HEK293T (cell line): Measurements from ENCODE around the gene SLC30A5.
"Not testable (repeated sequence)": the region's sequence is repeated elsewhere in the genome, so short reads cannot be mapped to it uniquely, and the experiment has no call there.

Experiments used
- CTCF ChIA-PET: fragments of 350-600 bp; formaldehyde crosslinking; extraction: SDS; loops from one replicate; lab custom pipeline; 2021; ENCODE audit warnings: antibody characterized with exemption, inconsistent platforms; lab: Yijun Ruan, JAX
- POLR2A ChIA-PET: fragments of 350-600 bp; formaldehyde crosslinking; extraction: SDS; loops from one replicate; lab custom pipeline; 2020; ENCODE audit warnings: antibody characterized with exemption, inconsistent platforms; lab: Yijun Ruan, JAX
- DNase-seq: peaks from one replicate; pipeline ENCODE4 v3.0.0; 2012; ENCODE audit warnings: mixed read lengths; ENCODE audit errors: extremely low spot score
- ARNT ChIP-seq: fragments of 450-650 bp; IDR thresholded peaks from 2 replicates; pipeline ENCODE4 v1.6.1; 2017; ENCODE audit warnings: mild to moderate bottlenecking
- BHLHE40 ChIP-seq: fragments of 450-650 bp; IDR thresholded peaks from 2 replicates; pipeline ENCODE4 v1.6.1; 2016; ENCODE audit warnings: mild to moderate bottlenecking, moderate library complexity, borderline replicate concordance
- CTBP1 ChIP-seq: fragments of 450-650 bp; IDR thresholded peaks from 2 replicates; pipeline ENCODE4 v1.6.1; 2016; ENCODE audit warnings: borderline replicate concordance
- ELF4 ChIP-seq: fragments of 450-650 bp; IDR thresholded peaks from 2 replicates; pipeline ENCODE4 v1.6.1; 2017; ENCODE audit warnings: antibody characterized with exemption
- FOXA1 ChIP-seq: fragments of 450-650 bp; IDR thresholded peaks from 2 replicates; pipeline ENCODE4 v1.6.1; 2016; ENCODE audit warnings: mild to moderate bottlenecking
- FOXK2 ChIP-seq: fragments of 450-650 bp; IDR thresholded peaks from 2 replicates; pipeline ENCODE4 v1.6.1; 2016; ENCODE audit warnings: mild to moderate bottlenecking
- FOXM1 ChIP-seq: fragments of 450-650 bp; IDR thresholded peaks from 2 replicates; pipeline ENCODE4 v1.6.1; 2017; ENCODE audit warnings: mild to moderate bottlenecking, borderline replicate concordance
- HDGF ChIP-seq: fragments of 450-650 bp; IDR thresholded peaks from 2 replicates; pipeline ENCODE4 v1.6.1; 2017; ENCODE audit warnings: antibody characterized with exemption, borderline replicate concordance
- L3MBTL2 ChIP-seq: fragments of 450-650 bp; conservative IDR thresholded peaks from 2 replicates; pipeline ENCODE4 v1.6.1; 2016; ENCODE audit warnings: mild to moderate bottlenecking
- LEF1 ChIP-seq: fragments of 450-650 bp; IDR thresholded peaks from 2 replicates; pipeline ENCODE4 v1.6.1; 2017; ENCODE audit warnings: mild to moderate bottlenecking, borderline replicate concordance
- NFRKB ChIP-seq: fragments of 450-650 bp; IDR thresholded peaks from 2 replicates; pipeline ENCODE4 v1.6.1; 2016; ENCODE audit warnings: mild to moderate bottlenecking, moderate library complexity
- PKNOX1 ChIP-seq: fragments of 450-650 bp; IDR thresholded peaks from 2 replicates; pipeline ENCODE4 v1.6.1; 2016
- SP1 ChIP-seq: fragments of 450-650 bp; IDR thresholded peaks from 2 replicates; pipeline ENCODE4 v1.6.1; 2017
- SUZ12 ChIP-seq: fragments of 450-650 bp; IDR thresholded peaks from 2 replicates; pipeline ENCODE4 v1.6.1; 2016; ENCODE audit warnings: mild to moderate bottlenecking
- TARDBP ChIP-seq: fragments of 450-650 bp; IDR thresholded peaks from 2 replicates; pipeline ENCODE4 v1.6.1; 2016
- ZNF384 ChIP-seq: fragments of 450-650 bp; IDR thresholded peaks from 2 replicates; pipeline ENCODE4 v1.6.1; 2016

SLC30A5 gene

DNA sequence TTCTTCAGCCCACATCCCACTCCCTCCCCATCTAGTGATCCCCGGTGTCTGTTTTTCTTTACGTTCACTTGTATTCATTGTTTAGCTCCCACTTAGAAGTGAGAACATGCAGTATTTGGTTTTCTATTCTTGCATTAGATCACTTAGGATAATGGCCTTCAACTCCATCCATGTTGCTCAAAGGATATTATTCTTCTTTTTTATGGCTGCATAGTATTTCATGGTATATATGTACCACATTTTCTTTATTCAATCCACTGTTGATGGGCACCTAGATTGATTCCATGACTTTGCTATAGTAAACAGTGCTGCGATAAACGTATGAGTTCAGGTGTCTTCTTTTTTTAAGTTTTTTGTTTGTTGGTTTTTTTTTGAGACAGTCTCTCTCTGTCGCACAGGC, 44.0 kb downstream of the SLC30A5 start:
- ChIA-PET POLR2A (no interaction called here), CTCF (no interaction called here)

GRCh38 chr5:69138766-69139165, 45.0 kb downstream of the SLC30A5 start:
- ChIA-PET POLR2A (no interaction called here), CTCF (no interaction called here)
- DNase-seq, result no peak
- TF ChIP-seq L3MBTL2 (no peak), ZNF384 (no peak), ELF4 (no peak), FOXM1 (no peak), BHLHE40 (no peak), FOXA1 (no peak), FOXK2 (no peak), LEF1 (no peak)

More for the DNA sequence above, 44.0 kb downstream of the SLC30A5 start:
- no peak for DNase-seq
- TF ChIP-seq SUZ12 (no peak), FOXM1 (no peak), LEF1 (no peak), SP1 (no peak), ARNT (no peak), CTBP1 (no peak), FOXK2 (no peak), PKNOX1 (no peak), FOXA1 (no peak), ELF4 (no peak), L3MBTL2 (no peak), HDGF (no peak)

DNA sequence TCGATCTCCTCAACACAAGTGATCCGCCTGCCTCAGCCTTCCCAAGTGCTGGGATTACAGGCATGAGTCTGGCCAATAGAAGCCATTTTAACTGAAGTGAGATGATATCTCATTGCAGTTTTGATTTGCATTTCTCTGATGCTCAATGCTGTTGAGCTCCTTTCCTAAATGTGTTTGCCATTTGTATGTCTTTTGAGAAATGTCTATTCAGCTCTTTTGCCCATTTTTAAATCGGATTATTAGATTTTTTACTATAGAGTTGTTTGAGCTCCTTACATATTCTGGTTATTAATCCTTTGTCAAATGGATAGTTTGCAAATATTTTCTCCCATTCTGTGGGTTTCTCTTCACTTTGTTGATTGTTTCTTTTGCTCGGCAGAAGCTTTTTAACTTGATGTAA, 46.4 kb downstream of the SLC30A5 start:
- CTCF ChIA-PET, result interaction anchor here (0.6 kb wide), 1 partner anchor 18 kb away, joined by 4 read pairs; no protein-coding TSS in a partner anchor
- POLR2A ChIA-PET, DNase-seq: not testable (repeated sequence)

- CTCF ChIA-PET, result no interaction called here
Observed at GRCh38 chr5:69140827-69141226, 47.0 kb downstream of the SLC30A5 start.

DNA sequence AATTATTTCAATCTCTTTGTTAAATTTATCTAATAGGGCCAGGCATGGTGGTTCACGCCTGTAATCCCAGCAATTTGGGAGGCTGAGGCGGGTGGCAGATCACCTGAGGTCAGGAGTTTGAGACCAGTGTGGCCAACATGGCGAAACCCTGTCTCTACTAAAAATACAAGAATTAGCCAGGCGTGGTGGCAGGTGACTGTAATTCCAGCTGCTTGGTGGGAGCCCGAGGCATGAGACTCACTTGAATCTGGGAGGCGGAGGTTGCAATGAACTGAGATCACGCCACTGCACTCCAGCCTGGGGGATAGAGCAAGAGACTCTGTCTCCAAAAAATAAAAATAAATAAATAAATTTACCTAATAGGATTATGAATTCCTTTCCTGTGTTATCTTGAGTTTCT, 54.8 kb downstream of the SLC30A5 start:
- POLR2A ChIA-PET, DNase-seq, CTCF ChIA-PET: not testable (repeated sequence)

More at GRCh38 chr5:69140827-69141226, 47.0 kb downstream of the SLC30A5 start:
- POLR2A ChIA-PET, result no interaction called here
- no peak for DNase-seq
- no peak for TF ChIP-seq FOXK2
- no peak for TF ChIP-seq BHLHE40
- TF ChIP-seq FOXM1, result no peak
- TF ChIP-seq L3MBTL2, result no peak

DNA sequence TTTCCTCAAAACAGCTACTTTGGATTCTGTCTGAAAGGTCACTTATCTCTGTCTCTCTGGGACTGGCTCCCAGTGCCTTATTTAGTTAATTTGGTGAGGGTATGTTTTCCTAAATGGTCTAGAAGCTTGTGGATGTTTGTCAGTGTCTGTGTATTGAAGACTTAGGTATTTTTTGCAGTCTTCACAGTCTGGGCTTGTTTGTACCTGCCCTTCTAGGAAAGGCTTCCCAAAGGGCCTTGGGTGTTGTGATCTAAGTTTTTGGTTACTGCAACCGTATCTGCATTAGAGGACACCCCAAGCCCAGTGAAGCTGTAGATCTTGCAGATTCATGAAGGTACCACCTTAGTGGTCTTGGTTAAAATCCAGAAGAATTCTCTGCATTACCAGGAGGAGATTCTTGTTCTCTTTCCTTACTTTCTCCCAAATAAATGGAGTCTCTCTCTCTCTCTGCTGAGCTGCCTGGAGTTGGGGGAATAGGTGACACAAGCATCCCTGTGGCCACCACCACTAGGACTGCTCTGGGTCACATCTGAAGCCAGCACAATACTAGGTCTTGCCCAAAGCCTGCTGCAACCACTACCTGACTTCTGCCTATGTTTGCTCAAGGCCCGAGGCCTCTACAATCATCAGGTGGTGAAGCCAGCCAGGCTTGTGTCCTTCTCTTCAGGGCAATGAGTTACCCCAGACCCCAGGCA, 55.3 kb downstream of the SLC30A5 start:
- TF ChIP-seq NFRKB (no peak), FOXA1 (no peak), ARNT (no peak), FOXM1 (no peak), FOXK2 (no peak), LEF1 (no peak), BHLHE40 (no peak), SUZ12 (no peak), L3MBTL2 (no peak), ZNF384 (no peak), CTBP1 (no peak), TARDBP (no peak), PKNOX1 (no peak), HDGF (no peak), ELF4 (no peak), SP1 (no peak)
- ChIA-PET CTCF (no interaction called here), POLR2A (no interaction called here)
- no peak for DNase-seq

DNA sequence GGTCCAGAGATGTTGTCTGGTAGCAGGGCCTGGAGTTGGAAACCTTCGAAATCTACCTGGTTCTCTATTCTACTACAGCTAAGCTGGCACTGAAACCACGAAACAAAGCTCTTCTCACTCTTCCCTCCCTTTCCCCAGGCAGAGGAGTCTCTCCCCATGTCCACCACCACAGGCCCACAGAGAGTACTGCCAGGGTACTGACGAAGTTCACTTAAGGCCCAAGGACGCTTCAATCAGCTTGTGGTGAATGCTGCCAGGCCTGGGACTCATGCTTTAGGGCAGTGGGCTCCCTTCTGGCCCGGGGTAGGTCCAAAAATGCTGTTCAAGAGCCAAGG, 55.8 kb downstream of the SLC30A5 start:
- DNase-seq, result no peak
- CTCF ChIA-PET, result no interaction called here
- POLR2A ChIA-PET, result no interaction called here
- TF ChIP-seq ZNF384, result no peak
- no peak for TF ChIP-seq HDGF
- no peak for TF ChIP-seq ARNT

DNA sequence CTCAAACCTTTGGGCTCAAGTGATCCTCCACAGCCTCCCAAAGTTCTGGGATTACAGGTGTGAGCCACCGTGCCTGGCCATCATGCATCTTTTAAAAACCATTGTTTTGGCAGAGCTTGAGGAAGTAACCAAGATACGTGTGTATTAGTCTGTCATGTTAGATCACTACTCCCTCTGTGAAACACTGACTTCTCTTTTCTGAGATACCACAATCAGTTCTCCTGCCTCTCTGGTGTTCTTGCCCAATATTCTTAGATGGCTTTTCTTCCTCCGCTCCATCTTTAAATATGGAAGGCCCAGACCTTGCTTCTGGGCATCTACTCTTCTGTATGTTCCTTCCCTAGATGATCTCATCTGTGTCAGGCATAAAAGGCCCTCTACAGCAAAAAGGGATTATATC, 58.9 kb downstream of the SLC30A5 start:
- CTCF ChIA-PET, result no interaction called here
- TF ChIP-seq CTBP1 (no peak), ELF4 (no peak), PKNOX1 (no peak), FOXA1 (no peak), NFRKB (no peak), LEF1 (no peak), FOXK2 (no peak), ARNT (no peak), SP1 (no peak), BHLHE40 (no peak), TARDBP (no peak)
- no peak for DNase-seq
- POLR2A ChIA-PET, result interaction anchor here (0.5 kb wide), 1 partner anchor 39 kb away, joined by 3 read pairs; no protein-coding TSS in a partner anchor
